Astrocyte (in vitro differentiated cells and primary cell): Measurements from ENCODE around the gene KPNA6. TPM values are rescaled to one million over a fixed set of nuclear protein-coding genes. Genes with fewer than 3 reads are reported as not detected.

Experiments used
- DNase-seq: peaks from one replicate; pipeline ENCODE4 v3.0.0-alpha.2; 2010; ENCODE audit warnings: low read depth
- FAIRE-seq: peaks from 2 replicates; lab custom pipeline; 2011; peaks lifted over from hg19 to GRCh38; lab: Jason Lieb, UNC
- H2AFZ ChIP-seq: 2 replicates; pipeline ENCODE4 v1.6.0; 2012; ENCODE audit warnings: low read depth, low read length, inconsistent platforms
- H3K27ac ChIP-seq: 2 replicates; pipeline ENCODE4 v1.5.1; 2011; ENCODE audit warnings: low read depth, low read length, inconsistent platforms
- H3K27me3 ChIP-seq: 2 replicates; pipeline ENCODE4 v1.6.0; 2011; ENCODE audit warnings: low read length, inconsistent platforms; ENCODE audit not compliant: insufficient read depth
- H3K36me3 ChIP-seq: 2 replicates; pipeline ENCODE4 v1.5.1; 2011; ENCODE audit warnings: low read length, inconsistent platforms; ENCODE audit not compliant: insufficient read depth
- H3K4me1 ChIP-seq: 2 replicates; pipeline ENCODE4 v1.5.1; 2011; ENCODE audit warnings: low read length, inconsistent platforms; ENCODE audit not compliant: insufficient read depth
- H3K4me2 ChIP-seq: 2 replicates; pipeline ENCODE4 v1.6.0; 2012; ENCODE audit warnings: low read length, inconsistent platforms
- H3K4me3 ChIP-seq: 2 replicates; pipeline ENCODE4 v1.5.1; 2011; ENCODE audit warnings: low read depth, mild to moderate bottlenecking, low read length, inconsistent platforms; ENCODE audit not compliant: insufficient read depth
- H3K79me2 ChIP-seq: 2 replicates; pipeline ENCODE4 v1.6.0; 2012; ENCODE audit warnings: mild to moderate bottlenecking, low read length, inconsistent platforms; ENCODE audit not compliant: insufficient read depth
- H3K9ac ChIP-seq: 2 replicates; pipeline ENCODE4 v1.6.0; 2012; ENCODE audit warnings: mild to moderate bottlenecking, low read length, inconsistent platforms
- H3K9me3 ChIP-seq: 2 replicates; pipeline ENCODE4 v1.5.1; 2012; ENCODE audit warnings: low read depth, mild to moderate bottlenecking, low read length, inconsistent platforms; ENCODE audit not compliant: insufficient read depth
- H4K20me1 ChIP-seq: 2 replicates; pipeline ENCODE4 v1.6.0; 2012; ENCODE audit warnings: low read length, inconsistent platforms; ENCODE audit not compliant: insufficient read depth
- H3K27ac Mint-ChIP-seq: one replicate; pipeline ENCODE4 v1.8.0; 2021; ENCODE audit warnings: mild to moderate bottlenecking, mixed read lengths; ENCODE audit not compliant: unreplicated experiment
- H3K27me3 Mint-ChIP-seq: one replicate; pipeline ENCODE4 v1.8.0; 2021; ENCODE audit warnings: low read depth, mixed read lengths; ENCODE audit not compliant: unreplicated experiment
- H3K36me3 Mint-ChIP-seq: one replicate; pipeline ENCODE4 v1.8.0; 2021; ENCODE audit warnings: low read depth, mixed read lengths; ENCODE audit not compliant: unreplicated experiment
- H3K4me1 Mint-ChIP-seq: one replicate; pipeline ENCODE4 v1.8.0; 2021; ENCODE audit warnings: low read depth, mixed read lengths; ENCODE audit not compliant: unreplicated experiment
- H3K4me3 Mint-ChIP-seq: one replicate; pipeline ENCODE4 v1.8.0; 2021; ENCODE audit warnings: mild to moderate bottlenecking, moderate library complexity, mixed read lengths; ENCODE audit not compliant: unreplicated experiment
- H3K9me3 Mint-ChIP-seq: one replicate; pipeline ENCODE4 v1.8.0; 2021; ENCODE audit warnings: mild to moderate bottlenecking, mixed read lengths; ENCODE audit not compliant: unreplicated experiment
- EZH2 ChIP-seq: IDR thresholded peaks from 2 replicates; pipeline ENCODE4 v1.6.1; 2012; ENCODE audit warnings: mild to moderate bottlenecking, low read length, inconsistent platforms; ENCODE audit not compliant: insufficient read depth
- total RNA-seq: library from RNA; stranded (reverse); gene quantifications from 2 replicates; pipeline ENCODE4 v1.2.1, GENCODE V29; 2021
- TF ChIP-seq, protein P1 (sequence below): IDR thresholded peaks from 2 replicates; pipeline ENCODE4 v1.5.1; 2011; ENCODE audit warnings: low read depth, mild to moderate bottlenecking, inconsistent platforms, low read length, moderate library complexity; ENCODE audit not compliant: insufficient read depth

KPNA6 gene
- total RNA-seq, 1 donor from 2014 or later: 122 TPM

DNA sequence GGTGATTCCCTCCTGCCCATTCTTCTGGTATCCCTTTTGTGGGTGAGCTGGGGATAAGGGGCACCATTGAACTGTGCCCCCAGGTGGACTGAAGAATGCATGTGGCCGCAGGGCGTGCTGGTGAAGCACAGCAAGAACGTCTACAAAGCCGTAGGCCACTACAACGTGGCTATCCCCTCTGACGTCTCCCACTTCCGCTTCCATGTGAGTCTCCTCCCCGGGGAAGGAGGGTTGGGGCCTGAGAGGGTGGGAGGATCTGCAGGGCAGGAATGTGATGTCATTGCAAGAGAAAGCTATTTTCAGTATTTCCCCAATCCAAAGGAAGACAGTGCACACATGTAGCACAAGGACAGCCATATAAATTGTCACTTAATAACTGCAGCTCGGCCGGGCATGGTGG, 7.5 kb upstream of the KPNA6 start:
- Histone ChIP-seq H3K27me3 (no peaks in the 10 kb centered on the region), H3K27ac (no peak overlapping the region), H3K4me2 (peak overlapping the region; percentile 14), H4K20me1 (peaks cover 6% of the 10 kb centered on the region), H3K36me3 (peaks cover 17% of the 10 kb centered on the region), H2AFZ (no peak overlapping the region), H3K4me3 (no peak overlapping the region), H3K9ac (no peak overlapping the region), H3K79me2 (no peaks in the 10 kb centered on the region), H3K4me1 (peaks cover 9% of the 10 kb centered on the region), H3K9me3 (no peaks in the 10 kb centered on the region)
- Mint-ChIP-seq H3K9me3 (no peaks in the 10 kb centered on the region), H3K27ac (peak overlapping the region; percentile 58), H3K4me1 (peaks cover 21% of the 10 kb centered on the region), H3K36me3 (peaks cover 25% of the 10 kb centered on the region), H3K27me3 (no peaks in the 10 kb centered on the region), H3K4me3 (no peak overlapping the region)
- FAIRE-seq (no peak), DNase-seq (no peak)
- TF ChIP-seq, protein P1, sequence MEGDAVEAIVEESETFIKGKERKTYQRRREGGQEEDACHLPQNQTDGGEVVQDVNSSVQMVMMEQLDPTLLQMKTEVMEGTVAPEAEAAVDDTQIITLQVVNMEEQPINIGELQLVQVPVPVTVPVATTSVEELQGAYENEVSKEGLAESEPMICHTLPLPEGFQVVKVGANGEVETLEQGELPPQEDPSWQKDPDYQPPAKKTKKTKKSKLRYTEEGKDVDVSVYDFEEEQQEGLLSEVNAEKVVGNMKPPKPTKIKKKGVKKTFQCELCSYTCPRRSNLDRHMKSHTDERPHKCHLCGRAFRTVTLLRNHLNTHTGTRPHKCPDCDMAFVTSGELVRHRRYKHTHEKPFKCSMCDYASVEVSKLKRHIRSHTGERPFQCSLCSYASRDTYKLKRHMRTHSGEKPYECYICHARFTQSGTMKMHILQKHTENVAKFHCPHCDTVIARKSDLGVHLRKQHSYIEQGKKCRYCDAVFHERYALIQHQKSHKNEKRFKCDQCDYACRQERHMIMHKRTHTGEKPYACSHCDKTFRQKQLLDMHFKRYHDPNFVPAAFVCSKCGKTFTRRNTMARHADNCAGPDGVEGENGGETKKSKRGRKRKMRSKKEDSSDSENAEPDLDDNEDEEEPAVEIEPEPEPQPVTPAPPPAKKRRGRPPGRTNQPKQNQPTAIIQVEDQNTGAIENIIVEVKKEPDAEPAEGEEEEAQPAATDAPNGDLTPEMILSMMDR: no peak
- no peak for TF ChIP-seq EZH2

- H3K36me3 ChIP-seq: peaks cover 10% of the 10 kb centered on the region
- Mint-ChIP-seq H3K27me3 (no peaks in the 10 kb centered on the region), H3K4me3 (peak overlapping the region; percentile 66), H3K9me3 (no peaks in the 10 kb centered on the region), H3K36me3 (peaks cover 20% of the 10 kb centered on the region), H3K27ac (peak overlapping the region; percentile 73), H3K4me1 (peaks cover 21% of the 10 kb centered on the region)
- H3K27me3 ChIP-seq: no peaks in the 10 kb centered on the region
- peaks cover 1% of the 10 kb centered on the region for H4K20me1 ChIP-seq
- TF ChIP-seq, protein P1: no peak
- no peak for TF ChIP-seq EZH2
- no peaks in the 10 kb centered on the region for H3K9me3 ChIP-seq
- H3K27ac ChIP-seq: peak overlapping the region; percentile 20
- no peak overlapping the region for H3K4me3 ChIP-seq
- H2AFZ ChIP-seq: no peak overlapping the region
- peaks cover 9% of the 10 kb centered on the region for H3K4me1 ChIP-seq
- no peaks in the 10 kb centered on the region for H3K79me2 ChIP-seq
- H3K9ac ChIP-seq: no peak overlapping the region
- FAIRE-seq (no peak), DNase-seq (peak; percentile 58)
- peak overlapping the region; percentile 43 for H3K4me2 ChIP-seq
These were observed 6.8 kb upstream of the KPNA6 start for GRCh38 chr1:32100807-32101708.

- Histone ChIP-seq H3K9ac (no peak overlapping the region), H3K4me1 (peaks cover 12% of the 10 kb centered on the region), H3K27me3 (no peaks in the 10 kb centered on the region), H2AFZ (no peak overlapping the region), H3K4me3 (no peak overlapping the region), H3K9me3 (no peaks in the 10 kb centered on the region), H3K27ac (no peak overlapping the region), H4K20me1 (peaks cover 12% of the 10 kb centered on the region), H3K36me3 (peaks cover 6% of the 10 kb centered on the region), H3K4me2 (no peak overlapping the region), H3K79me2 (peaks cover 15% of the 10 kb centered on the region)
- Mint-ChIP-seq H3K36me3 (peaks cover 15% of the 10 kb centered on the region), H3K27ac (no peak overlapping the region), H3K4me1 (peaks cover 21% of the 10 kb centered on the region), H3K9me3 (no peaks in the 10 kb centered on the region), H3K27me3 (no peaks in the 10 kb centered on the region), H3K4me3 (no peak overlapping the region)
- DNase-seq (no peak), FAIRE-seq (no peak)
- no peak for TF ChIP-seq EZH2
- TF ChIP-seq, protein P1: no peak
These were observed 3.7 kb upstream of the KPNA6 start for GRCh38 chr1:32104127-32104526.
